SJSA1 (cell line): ENCODE data around the gene GABARAPL1. TPM values are rescaled to one million over a fixed set of nuclear protein-coding genes. Genes with fewer than 3 reads are reported as not detected.

Experiments used
- DNase-seq, 2 experiments: peaks; one replicate each; pipeline ENCODE4 v3.0.0-alpha.2; 2015 to 2020; ENCODE audit warnings: low spot score in 2 of 2, low read depth in 1 of 2
- H3K27ac ChIP-seq: fragments of 250-450 bp; sonication (Bioruptor Pico); 2 replicates; pipeline ENCODE4 v1.5.1; 2020; ENCODE audit warnings: mild to moderate bottlenecking, moderate library complexity
- H3K27me3 ChIP-seq: fragments of 250-450 bp; sonication (Bioruptor Pico); replicated peaks from 2 replicates; pipeline ENCODE4 v1.5.1; 2020; ENCODE audit warnings: mild to moderate bottlenecking, moderate library complexity
- H3K36me3 ChIP-seq: fragments of 250-450 bp; sonication (Bioruptor Pico); 2 replicates; pipeline ENCODE4 v1.5.1; 2020; ENCODE audit warnings: mild to moderate bottlenecking
- H3K4me1 ChIP-seq: fragments of 250-450 bp; sonication (Bioruptor Pico); replicated peaks from 2 replicates; pipeline ENCODE4 v1.6.1; 2021; ENCODE audit warnings: mild to moderate bottlenecking
- H3K4me3 ChIP-seq: fragments of 250-450 bp; sonication (Bioruptor Pico); 2 replicates; pipeline ENCODE4 v1.5.1; 2020; ENCODE audit warnings: mild to moderate bottlenecking
- H3K9me3 ChIP-seq: fragments of 250-450 bp; sonication (Bioruptor Pico); replicated peaks from 2 replicates; pipeline ENCODE4 v1.5.1; 2020; ENCODE audit warnings: mild to moderate bottlenecking
- total RNA-seq: library from RNA; depleted of rRNA; stranded (reverse); fragments of >200 nt; shearing (Covaris generic); gene quantifications from 2 replicates; pipeline ENCODE4 v1.2.3, GENCODE V29; 2014; rRNA removed

Gene GABARAPL1
- total RNA-seq, 1 experiment from 2014 or later: 43.7 TPM

- DNase-seq: no peak
- Histone ChIP-seq H3K27ac (no peak overlapping the region), H3K9me3 (no peaks in the 10 kb centered on the region), H3K36me3 (no peaks in the 10 kb centered on the region), H3K27me3 (no peaks in the 10 kb centered on the region), H3K4me1 (no peaks in the 10 kb centered on the region), H3K4me3 (no peak overlapping the region)
Measured at GRCh38 chr12:10251669-10252068, 39.0 kb downstream of the GABARAPL1 start.

DNA sequence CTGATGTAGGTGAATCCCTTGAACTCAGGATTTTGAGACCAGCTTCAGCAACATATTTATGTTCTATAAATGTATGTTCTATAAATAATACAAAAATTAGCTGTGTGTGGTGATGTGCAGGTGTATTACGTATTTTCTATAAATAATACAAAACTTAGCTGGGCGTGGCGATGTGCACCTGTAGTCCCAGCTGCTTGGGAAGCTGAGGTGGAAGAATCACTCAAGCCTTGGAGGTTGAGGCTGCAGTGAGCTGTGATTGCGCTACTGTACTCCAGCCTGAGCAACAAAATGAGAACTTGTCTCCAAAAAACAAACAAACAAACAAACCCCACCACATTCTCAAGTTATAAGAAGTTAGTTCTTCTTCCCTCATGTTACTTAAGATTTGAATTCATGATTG, 39.5 kb downstream of the GABARAPL1 start:
- Histone ChIP-seq H3K27me3 (no peaks in the 10 kb centered on the region), H3K9me3 (no peaks in the 10 kb centered on the region), H3K27ac (no peak overlapping the region), H3K4me1 (no peaks in the 10 kb centered on the region), H3K4me3 (no peak overlapping the region), H3K36me3 (no peaks in the 10 kb centered on the region)
- DNase-seq: no peak

GRCh38 chr12:10256064-10256463, 43.4 kb downstream of the GABARAPL1 start:
- no peaks in the 10 kb centered on the region for H3K4me1 ChIP-seq
- no peak overlapping the region for H3K27ac ChIP-seq
- H3K9me3 ChIP-seq: no peaks in the 10 kb centered on the region
- H3K4me3 ChIP-seq: no peak overlapping the region
- no peaks in the 10 kb centered on the region for H3K27me3 ChIP-seq
- no peaks in the 10 kb centered on the region for H3K36me3 ChIP-seq
- DNase-seq: no peak

DNA sequence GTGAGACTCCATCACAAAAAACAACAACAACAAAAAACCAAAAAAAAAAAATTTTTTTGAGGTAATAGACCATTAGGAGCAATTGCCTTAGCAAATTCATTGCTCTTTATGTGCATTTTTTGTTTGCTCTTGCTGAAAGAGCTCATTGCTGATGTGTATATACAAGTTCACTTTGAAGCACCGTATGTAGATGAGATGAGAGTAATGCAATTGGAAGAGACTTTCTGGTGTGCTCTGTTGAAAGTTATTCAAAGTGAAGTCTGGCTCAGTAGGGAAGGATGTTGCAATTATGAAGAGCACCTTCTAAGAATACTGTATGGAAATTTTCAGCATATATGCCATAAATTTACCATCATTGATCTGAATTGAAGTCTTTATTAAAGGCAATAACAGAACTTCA, 48.2 kb downstream of the GABARAPL1 start:
- no peaks in the 10 kb centered on the region for H3K4me1 ChIP-seq
- no peak for DNase-seq
- H3K4me3 ChIP-seq: no peak overlapping the region
- no peaks in the 10 kb centered on the region for H3K27me3 ChIP-seq
- H3K9me3 ChIP-seq: no peaks in the 10 kb centered on the region
- H3K27ac ChIP-seq: no peak overlapping the region
- no peaks in the 10 kb centered on the region for H3K36me3 ChIP-seq

- Histone ChIP-seq H3K4me3 (no peak overlapping the region), H3K9me3 (no peaks in the 10 kb centered on the region), H3K27me3 (0 out of 2 replicates have a peak, but pooled peaks cover 6% of the 10 kb centered on the region), H3K36me3 (no peaks in the 10 kb centered on the region), H3K4me1 (no peaks in the 10 kb centered on the region), H3K27ac (no peak overlapping the region)
- DNase-seq: no peak
Measured at GRCh38 chr12:10268037-10268436, 55.4 kb downstream of the GABARAPL1 start.

GRCh38 chr12:10272467-10272866, 59.8 kb downstream of the GABARAPL1 start:
- Histone ChIP-seq H3K27ac (no peak overlapping the region), H3K4me3 (no peak overlapping the region), H3K27me3 (0 out of 2 replicates have a peak, but pooled peaks cover 6% of the 10 kb centered on the region), H3K9me3 (no peaks in the 10 kb centered on the region), H3K4me1 (no peaks in the 10 kb centered on the region), H3K36me3 (no peaks in the 10 kb centered on the region)
- no peak for DNase-seq

Other genes starting within 250 kb of the GABARAPL1 start
- not detected in 2 replicates for gene CLEC12A, start 241.5 kb upstream of the GABARAPL1 start, total RNA-seq
- gene CLEC1B, start 213.8 kb upstream of the GABARAPL1 start, total RNA-seq: not detected in 2 replicates
- gene CLEC12B, start 202.2 kb upstream of the GABARAPL1 start, total RNA-seq: not detected in 2 replicates
- gene CLEC9A, start 182.2 kb upstream of the GABARAPL1 start, total RNA-seq: not detected in 2 replicates
- gene CLEC1A, start 113.9 kb upstream of the GABARAPL1 start, total RNA-seq: not detected in 2 replicates
- gene CLEC7A, start 82.7 kb upstream of the GABARAPL1 start, total RNA-seq: not detected in 2 replicates
- gene OLR1, start 40.7 kb upstream of the GABARAPL1 start, total RNA-seq: 18.2 and 32.4 TPM in 2 replicates
- gene TMEM52B, start 33.8 kb upstream of the GABARAPL1 start, total RNA-seq: 0.63 and 1.1 TPM in 2 replicates
- gene KLRD1, start 95.0 kb downstream of the GABARAPL1 start, total RNA-seq: 0.08 TPM in 1 of 2 replicates, not detected in the other
- not detected in 2 replicates for gene KLRK1, start 177.2 kb downstream of the GABARAPL1 start, total RNA-seq
- gene KLRC4, start 196.9 kb downstream of the GABARAPL1 start, total RNA-seq: not detected in 2 replicates
- gene KLRC3, start 207.7 kb downstream of the GABARAPL1 start, total RNA-seq: not detected in 2 replicates
- gene KLRC2, start 223.1 kb downstream of the GABARAPL1 start, total RNA-seq: not detected in 2 replicates
- not detected in 2 replicates for gene KLRC1, start 240.5 kb downstream of the GABARAPL1 start, total RNA-seq